Measurements from ENCODE around the gene TMEM254. TPM values are rescaled to one million over a fixed set of nuclear protein-coding genes. Genes with fewer than 3 reads are reported as not detected.

Gene TMEM254
- total and polyA plus RNA-seq, 2 of the 13 experiments (the other 11 are each of a cell fraction or from before 2014, with no cell fraction given): 11.2 to 39.0 TPM

GRCh38 chr10:80078448-80079311, at the start of gene TMEM254 (continued):
- no peak; the same call in 1 of the 2 replicates for TF ChIP-seq ZSCAN29 (CRISPR knock-in tag; conservative IDR thresholded peaks at IDR 0.05)
- TF ChIP-seq ZNF451 (CRISPR knock-in tag; IDR thresholded peaks at IDR 0.05): no peak
- no peak for TF ChIP-seq ZBTB39 (CRISPR knock-in tag; IDR thresholded peaks at IDR 0.05)
- no peak for TF ChIP-seq ZNF891 (CRISPR knock-in tag; IDR thresholded peaks at IDR 0.05)
- no peak for TF ChIP-seq ZNF263 (CRISPR knock-in tag; IDR thresholded peaks at IDR 0.05)
- TF ChIP-seq ZFP36L1 (CRISPR knock-in tag; IDR thresholded peaks at IDR 0.05): 0 out of 2 replicates have a peak, but pooled peaks have one; percentile 30
- peak; percentile 86 for TF ChIP-seq GZF1 (CRISPR knock-in tag; IDR thresholded peaks at IDR 0.05)
- no peak for TF ChIP-seq ZNF576 (CRISPR knock-in tag; IDR thresholded peaks at IDR 0.05)
- TF ChIP-seq, protein P1, sequence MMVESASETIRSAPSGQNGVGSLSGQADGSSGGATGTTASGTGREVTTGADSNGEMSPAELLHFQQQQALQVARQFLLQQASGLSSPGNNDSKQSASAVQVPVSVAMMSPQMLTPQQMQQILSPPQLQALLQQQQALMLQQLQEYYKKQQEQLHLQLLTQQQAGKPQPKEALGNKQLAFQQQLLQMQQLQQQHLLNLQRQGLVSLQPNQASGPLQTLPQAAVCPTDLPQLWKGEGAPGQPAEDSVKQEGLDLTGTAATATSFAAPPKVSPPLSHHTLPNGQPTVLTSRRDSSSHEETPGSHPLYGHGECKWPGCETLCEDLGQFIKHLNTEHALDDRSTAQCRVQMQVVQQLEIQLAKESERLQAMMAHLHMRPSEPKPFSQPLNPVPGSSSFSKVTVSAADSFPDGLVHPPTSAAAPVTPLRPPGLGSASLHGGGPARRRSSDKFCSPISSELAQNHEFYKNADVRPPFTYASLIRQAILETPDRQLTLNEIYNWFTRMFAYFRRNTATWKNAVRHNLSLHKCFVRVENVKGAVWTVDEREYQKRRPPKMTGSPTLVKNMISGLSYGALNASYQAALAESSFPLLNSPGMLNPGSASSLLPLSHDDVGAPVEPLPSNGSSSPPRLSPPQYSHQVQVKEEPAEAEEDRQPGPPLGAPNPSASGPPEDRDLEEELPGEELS (CRISPR knock-in tag; IDR thresholded peaks at IDR 0.05): no peak
- no peak for TF ChIP-seq XBP1 (CRISPR knock-in tag; IDR thresholded peaks at IDR 0.05)
- TF ChIP-seq, protein P2, sequence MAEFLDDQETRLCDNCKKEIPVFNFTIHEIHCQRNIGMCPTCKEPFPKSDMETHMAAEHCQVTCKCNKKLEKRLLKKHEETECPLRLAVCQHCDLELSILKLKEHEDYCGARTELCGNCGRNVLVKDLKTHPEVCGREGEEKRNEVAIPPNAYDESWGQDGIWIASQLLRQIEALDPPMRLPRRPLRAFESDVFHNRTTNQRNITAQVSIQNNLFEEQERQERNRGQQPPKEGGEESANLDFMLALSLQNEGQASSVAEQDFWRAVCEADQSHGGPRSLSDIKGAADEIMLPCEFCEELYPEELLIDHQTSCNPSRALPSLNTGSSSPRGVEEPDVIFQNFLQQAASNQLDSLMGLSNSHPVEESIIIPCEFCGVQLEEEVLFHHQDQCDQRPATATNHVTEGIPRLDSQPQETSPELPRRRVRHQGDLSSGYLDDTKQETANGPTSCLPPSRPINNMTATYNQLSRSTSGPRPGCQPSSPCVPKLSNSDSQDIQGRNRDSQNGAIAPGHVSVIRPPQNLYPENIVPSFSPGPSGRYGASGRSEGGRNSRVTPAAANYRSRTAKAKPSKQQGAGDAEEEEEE (CRISPR knock-in tag; IDR thresholded peaks at IDR 0.05; ENCODE audit: borderline replicate concordance): no peak; the same call in 1 of the 2 replicates
- TF ChIP-seq NCOA2 (CRISPR knock-in tag; IDR thresholded peaks at IDR 0.05): no peak
- TF ChIP-seq BHLHE40 (IDR thresholded peaks at IDR 0.05; ENCODE audit: low read length): no peak
- TF ChIP-seq KAT7 (CRISPR knock-in tag; IDR thresholded peaks at IDR 0.05; ENCODE audit: borderline replicate concordance): no peak
- no peak; the same call in 1 of the 2 replicates for TF ChIP-seq REL (CRISPR knock-in tag; conservative IDR thresholded peaks at IDR 0.05)
- TF ChIP-seq ZNF781 (CRISPR knock-in tag; IDR thresholded peaks at IDR 0.05; ENCODE audit: borderline replicate concordance, not compliant biosample characterization): no peak
- no peak; the same call in 1 of the 2 replicates for TF ChIP-seq SOX5 (CRISPR knock-in tag; IDR thresholded peaks at IDR 0.05; ENCODE audit: borderline replicate concordance)
- no peak for TF ChIP-seq SRSF1 (optimal IDR thresholded peaks at IDR 0.05; ENCODE audit: low read depth, low read length)
- no peak for TF ChIP-seq ZMYM3 (CRISPR knock-in tag; IDR thresholded peaks at IDR 0.05)
- no peak for TF ChIP-seq ZNF230 (CRISPR knock-in tag; IDR thresholded peaks at IDR 0.05)
- TF ChIP-seq, protein P3, sequence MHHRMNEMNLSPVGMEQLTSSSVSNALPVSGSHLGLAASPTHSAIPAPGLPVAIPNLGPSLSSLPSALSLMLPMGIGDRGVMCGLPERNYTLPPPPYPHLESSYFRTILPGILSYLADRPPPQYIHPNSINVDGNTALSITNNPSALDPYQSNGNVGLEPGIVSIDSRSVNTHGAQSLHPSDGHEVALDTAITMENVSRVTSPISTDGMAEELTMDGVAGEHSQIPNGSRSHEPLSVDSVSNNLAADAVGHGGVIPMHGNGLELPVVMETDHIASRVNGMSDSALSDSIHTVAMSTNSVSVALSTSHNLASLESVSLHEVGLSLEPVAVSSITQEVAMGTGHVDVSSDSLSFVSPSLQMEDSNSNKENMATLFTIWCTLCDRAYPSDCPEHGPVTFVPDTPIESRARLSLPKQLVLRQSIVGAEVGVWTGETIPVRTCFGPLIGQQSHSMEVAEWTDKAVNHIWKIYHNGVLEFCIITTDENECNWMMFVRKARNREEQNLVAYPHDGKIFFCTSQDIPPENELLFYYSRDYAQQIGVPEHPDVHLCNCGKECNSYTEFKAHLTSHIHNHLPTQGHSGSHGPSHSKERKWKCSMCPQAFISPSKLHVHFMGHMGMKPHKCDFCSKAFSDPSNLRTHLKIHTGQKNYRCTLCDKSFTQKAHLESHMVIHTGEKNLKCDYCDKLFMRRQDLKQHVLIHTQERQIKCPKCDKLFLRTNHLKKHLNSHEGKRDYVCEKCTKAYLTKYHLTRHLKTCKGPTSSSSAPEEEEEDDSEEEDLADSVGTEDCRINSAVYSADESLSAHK (CRISPR knock-in tag; IDR thresholded peaks at IDR 0.05; ENCODE audit: borderline replicate concordance): no peak
